ENCODE data around the gene HOOK2. TPM values are rescaled to one million over a fixed set of nuclear protein-coding genes. Genes with fewer than 3 reads are reported as not detected.

Gene HOOK2
- total RNA-seq: 16.4 and 22.4 TPM in 2 replicates

DNA sequence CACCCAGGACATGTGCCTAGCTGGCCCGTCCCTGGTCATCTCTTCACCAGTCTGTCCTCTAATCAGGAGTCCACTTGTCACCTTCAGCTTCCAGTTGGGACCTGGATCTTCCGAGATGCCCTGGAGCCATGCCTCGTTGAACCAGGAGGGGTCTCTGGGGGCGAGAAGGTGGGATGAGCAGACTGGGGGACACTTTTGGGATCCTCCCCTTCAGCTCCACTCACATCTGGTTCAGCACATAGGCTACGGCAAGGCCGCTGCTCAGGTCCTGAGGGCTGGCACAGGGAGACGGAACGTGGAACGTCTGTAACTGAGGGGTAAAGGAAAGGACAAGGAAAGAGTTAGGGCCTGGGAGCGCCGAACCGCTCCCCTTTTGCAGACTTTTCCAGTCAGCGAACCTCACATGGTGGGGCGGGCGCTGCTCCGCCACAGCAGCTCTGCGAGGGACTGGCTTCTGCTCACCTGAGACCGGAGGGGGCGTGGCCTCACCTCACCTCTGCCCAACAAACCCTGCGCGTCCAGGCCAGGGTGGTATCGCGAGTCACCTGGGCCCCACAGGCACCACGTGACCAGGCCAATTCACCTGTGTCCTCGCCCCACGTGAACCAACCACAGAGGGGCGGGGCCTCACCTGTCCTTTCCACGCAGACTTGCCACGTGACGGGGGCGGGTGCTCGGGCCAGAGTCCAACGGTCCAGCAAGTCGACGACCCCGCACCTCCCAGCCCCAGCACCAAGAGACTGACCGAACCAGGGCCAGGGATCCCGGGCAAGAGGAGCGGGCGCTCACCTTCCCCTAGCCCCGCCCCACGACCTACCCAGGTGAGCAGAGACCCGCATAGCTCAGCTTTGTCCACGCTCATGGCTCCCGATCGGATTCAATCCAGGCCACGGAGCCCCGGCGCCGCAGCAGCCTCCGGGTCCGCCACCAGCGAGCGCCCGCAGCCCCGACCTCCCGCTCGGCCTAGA, at the start of gene HOOK2:
Gene HOOK2, minus strand, starts transcription at position 965 of the 968 bp plus-strand sequence. Its CDS starts 103 bp downstream, at position 862.

DNA sequence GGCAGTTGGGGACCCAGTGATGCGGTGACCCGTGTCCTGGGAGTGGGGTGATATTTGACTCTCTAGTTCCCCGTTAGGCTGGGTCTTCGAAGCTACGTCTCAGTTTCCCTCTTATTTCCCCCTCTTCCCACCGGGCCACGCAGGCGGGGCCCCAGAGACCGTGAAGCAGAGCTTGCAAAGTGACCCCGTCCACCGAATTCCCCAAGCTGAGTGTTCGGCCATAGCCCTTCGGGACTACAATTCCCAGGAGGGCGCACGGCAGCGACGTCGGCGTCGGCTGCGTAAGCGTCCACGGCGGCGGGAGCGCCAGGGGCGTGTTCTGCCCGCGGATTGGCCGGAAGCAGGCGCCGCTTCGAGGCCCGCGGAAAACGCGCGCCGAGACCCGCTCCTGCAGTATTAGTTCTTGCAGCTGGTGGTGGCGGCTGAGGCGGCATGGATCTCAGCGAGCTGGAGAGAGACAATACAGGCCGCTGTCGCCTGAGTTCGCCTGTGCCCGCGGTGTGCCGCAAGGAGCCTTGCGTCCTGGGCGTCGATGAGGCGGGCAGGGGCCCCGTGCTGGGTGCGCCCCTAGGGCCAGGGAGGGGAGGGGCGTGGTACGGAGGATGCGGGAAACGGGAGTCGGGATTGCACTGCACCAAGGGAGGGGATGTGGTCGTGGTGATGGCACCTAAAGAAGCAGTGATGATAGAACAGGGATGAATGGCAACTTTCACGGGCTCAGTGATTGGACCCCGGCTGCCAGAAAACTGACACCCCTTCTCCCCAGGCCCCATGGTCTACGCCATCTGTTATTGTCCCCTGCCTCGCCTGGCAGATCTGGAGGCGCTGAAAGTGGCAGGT, 31.1 kb upstream of the HOOK2 start, which contains the start of gene RNASEH2A:
Gene RNASEH2A, plus strand, starts transcription at position 343 of the 840 bp plus-strand sequence. Its CDS starts 90 bp downstream, at position 433.

DNA sequence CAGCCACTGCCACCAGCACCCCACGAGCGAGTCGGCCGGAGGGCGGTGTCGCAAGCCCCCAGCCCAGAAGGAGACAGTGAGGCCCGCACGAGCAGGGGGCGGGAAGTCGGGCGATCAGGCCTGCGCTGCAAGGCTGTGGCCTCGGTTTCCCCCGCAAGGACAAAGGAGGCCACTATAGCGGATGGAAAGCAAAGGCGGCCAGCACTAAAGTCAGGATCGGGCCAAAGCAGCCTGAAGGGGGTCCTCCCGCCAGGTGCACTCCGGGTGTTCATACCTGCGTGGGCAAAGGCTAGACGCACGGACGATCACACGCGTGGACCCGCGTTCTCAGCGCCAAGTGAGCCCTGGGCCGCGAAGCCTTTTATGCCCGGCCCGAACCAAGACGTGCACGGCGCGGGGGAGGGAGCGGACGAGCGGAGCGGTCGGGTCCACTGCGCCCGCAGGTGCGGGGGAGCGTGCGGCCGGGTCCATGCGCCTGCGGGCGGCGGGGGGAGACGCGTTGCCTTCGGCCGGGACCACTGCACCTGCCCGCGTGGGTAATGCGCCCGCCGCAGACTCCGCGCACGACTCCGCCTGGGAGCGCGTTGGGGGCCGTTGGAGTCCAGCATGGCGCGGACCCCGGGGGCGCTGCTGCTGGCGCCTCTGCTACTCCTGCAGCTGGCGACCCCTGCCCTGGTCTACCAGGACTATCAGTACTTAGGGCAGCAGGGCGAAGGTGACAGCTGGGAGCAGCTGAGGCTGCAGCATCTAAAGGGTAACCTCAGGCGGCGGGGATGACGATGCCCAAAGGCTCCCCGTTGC, 26.3 kb upstream of the HOOK2 start, which contains the start of the genes PRDX2 and THSD8:
Gene PRDX2, minus strand, starts transcription at position 335 of the 801 bp plus-strand sequence. CDS start 539 bp downstream, outside the sequence.
Gene THSD8, plus strand, starts transcription at position 604 of the 801 bp plus-strand sequence. Its CDS starts 3 bp downstream, at position 607.

GRCh38 chr19:12791345-12792050, 16.1 kb upstream of the HOOK2 start, which contains the start of gene JUNB:
JUNB (plus strand) TSS chr19:12791486; CDS start chr19:12791772, 286 bp downstream.

GRCh38 chr19:12751635-12752034, 23.7 kb downstream of the HOOK2 start, which contains the start of gene BEST2:
BEST2 (plus strand) TSS chr19:12751791; CDS start chr19:12752593, 802 bp downstream.

GRCh38 chr19:12736995-12737834, 38.1 kb downstream of the HOOK2 start, which contains the start of gene GET3:
GET3 (plus strand) TSS chr19:12737497; CDS start chr19:12737506, 9 bp downstream.

DNA sequence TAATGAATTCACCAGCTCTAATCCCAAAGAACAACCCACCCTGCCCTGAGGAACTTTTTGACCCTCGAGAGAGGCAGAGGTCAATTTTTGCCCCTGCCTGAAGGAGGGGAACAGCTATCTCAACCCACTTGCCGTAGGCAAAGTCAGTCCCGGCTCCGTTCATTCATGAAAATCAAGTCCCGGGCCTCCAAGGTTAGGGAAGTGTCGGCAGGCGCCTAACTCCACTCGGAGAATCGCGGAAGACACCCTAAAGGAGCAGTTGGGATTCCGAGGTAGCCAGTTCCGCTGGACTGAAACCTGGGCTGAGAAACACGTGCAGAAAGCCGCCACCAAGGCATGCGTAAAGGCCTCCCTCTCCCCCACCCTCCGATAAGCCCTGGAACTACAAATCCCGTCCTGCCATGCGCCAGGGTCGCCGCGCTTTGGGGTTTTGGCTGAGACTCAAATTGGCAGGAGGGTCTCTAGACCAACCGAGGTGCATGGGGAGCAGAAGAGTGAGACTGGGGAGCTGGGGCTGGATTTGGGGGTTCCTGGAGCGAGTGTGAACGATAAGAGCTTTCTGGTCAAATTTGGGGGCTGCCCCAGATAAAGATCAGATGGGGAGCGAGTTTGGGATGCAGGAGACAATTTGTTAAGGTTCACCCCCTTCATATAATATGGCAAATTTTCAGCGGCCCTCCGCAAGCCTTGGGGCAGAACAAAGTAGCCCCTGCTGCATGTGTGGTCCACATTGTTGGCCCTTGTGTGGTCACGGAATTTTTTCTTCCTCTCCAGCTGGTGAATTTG, 51.5 kb downstream of the HOOK2 start, which contains the start of gene TNPO2:
Gene TNPO2, minus strand, starts transcription at position 292 of the 786 bp plus-strand sequence. CDS start 2,955 bp downstream, outside the sequence.

Other genes starting within 250 kb of the HOOK2 start
- 7.6 and 8.2 TPM in 2 replicates for gene ZNF564, start 224.1 kb downstream of the HOOK2 start, total RNA-seq
- 6.7 and 7.4 TPM in 2 replicates for gene ZNF490, start 164.7 kb downstream of the HOOK2 start, total RNA-seq
- gene ZNF791, start 164.6 kb downstream of the HOOK2 start, total RNA-seq: 8.8 and 11.8 TPM in 2 replicates
- gene MAN2B1, start 108.8 kb downstream of the HOOK2 start, total RNA-seq: 22.1 and 27.6 TPM in 2 replicates
- gene WDR83, start 108.7 kb downstream of the HOOK2 start, total RNA-seq: 11.7 and 12.6 TPM in 2 replicates
- 57.5 and 63.5 TPM in 2 replicates for gene DHPS, start 93.7 kb downstream of the HOOK2 start, total RNA-seq
- not detected in 2 replicates for gene GNG14, start 87.6 kb downstream of the HOOK2 start, total RNA-seq
- gene FBXW9, start 78.9 kb downstream of the HOOK2 start, total RNA-seq: 3.9 and 4.6 TPM in 2 replicates
- 33.9 and 41.4 TPM in 2 replicates for gene TNPO2, start 51.6 kb downstream of the HOOK2 start, total RNA-seq
- gene TRIR, start 40.9 kb downstream of the HOOK2 start, total RNA-seq: 118 and 120 TPM in 2 replicates
- gene GET3, start 38.1 kb downstream of the HOOK2 start, total RNA-seq: 120 and 140 TPM in 2 replicates
- gene BEST2, start 23.8 kb downstream of the HOOK2 start, total RNA-seq: under 0.01 TPM in 2 replicates
- 37.8 and 47.2 TPM in 2 replicates for gene JUNB, start 15.9 kb upstream of the HOOK2 start, total RNA-seq
- gene PRDX2, start 26.2 kb upstream of the HOOK2 start, total RNA-seq: 130 and 210 TPM in 2 replicates
- gene THSD8, start 26.5 kb upstream of the HOOK2 start, total RNA-seq: 0.16 and 0.43 TPM in 2 replicates
- 7.6 TPM in 2 replicates for gene RNASEH2A, start 31.0 kb upstream of the HOOK2 start, total RNA-seq
- 0.47 TPM in 1 of 2 replicates, not detected in the other for gene RTBDN, start 59.0 kb upstream of the HOOK2 start, total RNA-seq
- gene MAST1, start 63.0 kb upstream of the HOOK2 start, total RNA-seq: 0.95 and 1.2 TPM in 2 replicates
- 22.5 and 31.5 TPM in 2 replicates for gene DNASE2, start 105.9 kb upstream of the HOOK2 start, total RNA-seq
- gene KLF1, start 111.6 kb upstream of the HOOK2 start, total RNA-seq: not detected in 2 replicates
- gene GCDH, start 115.6 kb upstream of the HOOK2 start, total RNA-seq: 12.4 and 14.8 TPM in 2 replicates
- 0.09 TPM in 1 of 2 replicates, not detected in the other for gene SYCE2, start 143.7 kb upstream of the HOOK2 start, total RNA-seq
- gene FARSA, start 158.2 kb upstream of the HOOK2 start, total RNA-seq: 27.2 and 30.9 TPM in 2 replicates
- gene CALR, start 163.1 kb upstream of the HOOK2 start, total RNA-seq: 1,315 and 1,411 TPM in 2 replicates
- 38.6 and 51.9 TPM in 2 replicates for gene RAD23A, start 170.3 kb upstream of the HOOK2 start, total RNA-seq
- gene GADD45GIP1, start 181.7 kb upstream of the HOOK2 start, total RNA-seq: 15.8 and 27.1 TPM in 2 replicates
- gene DAND5, start 194.0 kb upstream of the HOOK2 start, total RNA-seq: not detected in 2 replicates
- gene NFIX, start 219.9 kb upstream of the HOOK2 start, total RNA-seq: 95.4 and 122 TPM in 2 replicates